Measurements from ENCODE around the gene MACROD2. TPM values are rescaled to one million over a fixed set of nuclear protein-coding genes. Genes with fewer than 3 reads are reported as not detected.

Gene MACROD2
- total RNA-seq, 2 donors from 2014 or later: 0.94 to 10.4 TPM

DNA sequence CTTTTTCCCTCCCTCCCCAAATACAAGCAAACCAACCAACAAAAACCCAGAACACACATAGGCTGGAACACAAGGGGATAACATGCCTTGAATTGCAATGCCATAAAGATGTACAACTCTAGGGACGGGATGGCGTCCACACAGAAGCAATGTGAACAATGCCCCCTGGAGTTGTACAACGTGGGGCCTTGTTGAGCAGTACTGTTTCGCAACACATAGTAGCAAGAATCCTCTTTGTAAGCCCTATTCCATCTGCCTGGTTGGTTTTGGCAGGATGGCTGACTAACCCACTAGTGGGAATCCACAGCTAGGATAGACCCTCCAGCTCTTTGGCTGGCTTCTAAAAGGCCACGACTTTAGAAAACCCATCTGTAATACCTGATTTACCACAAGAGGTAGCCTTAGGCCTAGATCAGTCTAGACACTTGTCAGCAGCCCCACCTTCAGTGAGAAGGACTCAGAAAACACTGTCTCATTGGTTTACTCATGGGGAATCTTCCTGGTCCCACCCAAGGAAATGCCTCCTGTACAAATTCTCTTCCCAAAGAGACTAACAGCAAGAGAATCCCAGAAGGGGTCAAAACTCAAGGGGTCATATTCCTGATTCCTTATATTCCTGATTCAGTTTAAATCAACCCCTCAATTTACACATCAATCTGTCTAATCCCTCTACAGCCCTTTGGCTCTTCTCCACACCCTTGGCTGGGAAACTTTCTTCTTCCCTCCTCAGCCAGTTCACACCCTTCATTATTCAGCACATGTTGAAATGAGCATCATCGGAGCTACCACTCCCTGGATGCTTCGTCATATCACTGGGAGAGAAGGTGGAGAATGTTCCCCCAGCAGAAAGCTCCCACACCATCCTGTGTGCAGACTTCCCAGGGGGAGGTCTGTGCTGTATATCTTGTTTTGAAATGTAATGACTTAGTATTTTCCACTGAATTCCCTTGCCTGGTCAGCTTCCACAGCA lies 964.5 kb downstream of the MACROD2 start:
- Histone ChIP-seq H3K27me3 (no peaks in the 10 kb centered on the region), H3K9me3 (no peaks in the 10 kb centered on the region), H3K4me1 (no peaks in the 10 kb centered on the region), H3K36me3 (no peaks in the 10 kb centered on the region), H3K27ac (no peak overlapping the region), H3K4me3 (no peak overlapping the region)
- TF ChIP-seq, protein P1, sequence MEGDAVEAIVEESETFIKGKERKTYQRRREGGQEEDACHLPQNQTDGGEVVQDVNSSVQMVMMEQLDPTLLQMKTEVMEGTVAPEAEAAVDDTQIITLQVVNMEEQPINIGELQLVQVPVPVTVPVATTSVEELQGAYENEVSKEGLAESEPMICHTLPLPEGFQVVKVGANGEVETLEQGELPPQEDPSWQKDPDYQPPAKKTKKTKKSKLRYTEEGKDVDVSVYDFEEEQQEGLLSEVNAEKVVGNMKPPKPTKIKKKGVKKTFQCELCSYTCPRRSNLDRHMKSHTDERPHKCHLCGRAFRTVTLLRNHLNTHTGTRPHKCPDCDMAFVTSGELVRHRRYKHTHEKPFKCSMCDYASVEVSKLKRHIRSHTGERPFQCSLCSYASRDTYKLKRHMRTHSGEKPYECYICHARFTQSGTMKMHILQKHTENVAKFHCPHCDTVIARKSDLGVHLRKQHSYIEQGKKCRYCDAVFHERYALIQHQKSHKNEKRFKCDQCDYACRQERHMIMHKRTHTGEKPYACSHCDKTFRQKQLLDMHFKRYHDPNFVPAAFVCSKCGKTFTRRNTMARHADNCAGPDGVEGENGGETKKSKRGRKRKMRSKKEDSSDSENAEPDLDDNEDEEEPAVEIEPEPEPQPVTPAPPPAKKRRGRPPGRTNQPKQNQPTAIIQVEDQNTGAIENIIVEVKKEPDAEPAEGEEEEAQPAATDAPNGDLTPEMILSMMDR (IDR thresholded peaks at IDR 0.05): no peak
- DNase-seq (ENCODE audit: low spot score): no peak

DNA sequence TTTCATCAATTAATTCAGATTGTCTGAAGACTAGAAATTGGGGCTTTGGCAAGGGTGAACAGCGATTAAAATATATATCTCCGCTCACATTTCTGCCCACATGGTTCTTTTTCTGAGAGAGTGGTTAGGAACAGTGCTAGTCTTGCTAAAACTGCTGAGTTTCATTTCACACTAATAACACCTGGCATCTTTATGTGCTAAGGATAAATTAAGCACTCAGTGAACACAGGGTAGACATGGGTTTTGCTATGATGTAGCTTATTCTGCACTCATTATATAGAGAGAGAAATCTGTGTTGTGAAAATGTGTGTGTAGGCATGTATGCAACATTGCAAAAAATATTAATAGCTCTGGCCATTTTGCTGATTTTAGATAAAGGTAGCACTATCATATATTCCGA lies 965.5 kb downstream of the MACROD2 start:
- Histone ChIP-seq H3K4me1 (no peaks in the 10 kb centered on the region), H3K36me3 (no peaks in the 10 kb centered on the region), H3K9me3 (no peaks in the 10 kb centered on the region), H3K4me3 (no peak overlapping the region), H3K27ac (no peak overlapping the region), H3K27me3 (no peaks in the 10 kb centered on the region)
- TF ChIP-seq, protein P1 (IDR thresholded peaks at IDR 0.05): no peak
- no peak for DNase-seq (ENCODE audit: low spot score)

DNA sequence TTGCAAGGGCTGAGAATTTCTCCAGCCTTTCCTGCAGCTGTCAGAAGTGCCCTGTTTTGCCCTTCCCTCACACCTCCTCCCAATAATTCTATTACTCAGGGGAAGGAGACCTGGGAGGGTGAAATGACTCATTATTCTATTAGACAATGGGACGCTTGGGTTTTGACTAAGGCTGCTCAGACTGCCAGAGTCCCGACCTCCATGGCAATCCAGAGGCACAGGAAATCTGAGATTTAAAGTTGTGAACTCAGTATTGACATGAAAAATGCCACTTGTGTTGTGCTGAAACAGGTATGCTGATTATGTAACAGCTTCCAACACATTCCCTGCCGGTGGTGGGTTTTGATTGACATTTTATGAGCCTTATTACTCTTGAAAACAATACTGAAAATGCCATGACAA lies 967.9 kb downstream of the MACROD2 start:
- no peaks in the 10 kb centered on the region for H3K9me3 ChIP-seq
- H3K36me3 ChIP-seq: no peaks in the 10 kb centered on the region
- no peak overlapping the region for H3K27ac ChIP-seq
- DNase-seq (ENCODE audit: low spot score): no peak
- no peaks in the 10 kb centered on the region for H3K27me3 ChIP-seq
- no peak overlapping the region for H3K4me3 ChIP-seq
- no peaks in the 10 kb centered on the region for H3K4me1 ChIP-seq
- TF ChIP-seq, protein P1 (IDR thresholded peaks at IDR 0.05): no peak

DNA sequence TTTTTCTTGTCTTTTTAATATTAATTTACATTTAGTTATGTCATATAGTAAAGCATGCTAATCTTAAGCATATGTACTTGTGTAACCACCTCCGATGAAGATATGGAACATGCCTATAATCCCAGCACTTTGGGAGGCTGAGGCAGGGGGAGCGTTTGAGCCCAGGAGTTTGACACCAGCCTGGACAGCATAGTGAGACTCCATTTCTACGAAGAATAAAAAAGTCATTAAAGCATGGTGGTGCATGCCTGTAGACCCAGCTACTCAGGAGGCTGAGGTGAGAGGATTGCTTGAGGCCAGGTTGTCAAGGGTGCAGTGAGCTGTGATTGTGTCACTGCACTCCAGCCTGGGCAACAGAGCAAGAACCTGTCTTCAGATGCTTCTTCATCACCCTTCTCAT lies 970.9 kb downstream of the MACROD2 start:
- TF ChIP-seq, protein P1 (IDR thresholded peaks at IDR 0.05): no peak
- Histone ChIP-seq H3K4me1 (no peaks in the 10 kb centered on the region), H3K4me3 (no peak overlapping the region), H3K9me3 (no peaks in the 10 kb centered on the region), H3K27ac (no peak overlapping the region), H3K27me3 (no peaks in the 10 kb centered on the region), H3K36me3 (no peaks in the 10 kb centered on the region)
- DNase-seq (ENCODE audit: low spot score): no peak

DNA sequence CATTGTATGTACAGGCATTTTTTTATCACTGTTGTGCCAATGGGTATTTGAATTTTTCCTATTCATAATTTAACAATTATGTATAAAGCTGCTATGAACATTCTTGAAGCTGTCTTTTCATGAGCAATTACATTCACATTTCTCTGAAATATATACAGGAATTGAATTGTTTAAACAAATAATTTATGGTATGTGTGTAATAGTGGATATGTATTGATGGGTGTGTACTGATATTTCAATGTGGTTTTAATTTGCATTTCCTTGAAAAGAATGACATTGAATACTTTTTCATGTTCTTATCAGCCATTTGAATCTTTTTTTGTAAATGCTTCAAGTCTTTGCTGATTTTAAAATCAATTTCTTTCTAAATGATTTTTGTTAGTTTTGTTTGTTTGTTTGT lies 971.5 kb downstream of the MACROD2 start:
- H3K27ac ChIP-seq: no peak overlapping the region
- no peaks in the 10 kb centered on the region for H3K36me3 ChIP-seq
- no peak overlapping the region for H3K4me3 ChIP-seq
- no peaks in the 10 kb centered on the region for H3K4me1 ChIP-seq
- no peak for DNase-seq (ENCODE audit: low spot score)
- TF ChIP-seq, protein P1 (IDR thresholded peaks at IDR 0.05): no peak
- no peaks in the 10 kb centered on the region for H3K9me3 ChIP-seq
- H3K27me3 ChIP-seq: no peaks in the 10 kb centered on the region

Data from right atrium auricular region (tissue), 2 donors.